ENCODE measurements around the gene NRG2. TPM values are rescaled to one million over a fixed set of nuclear protein-coding genes. Genes with fewer than 3 reads are reported as not detected.

NRG2 gene
- total and polyA plus RNA-seq, 2 of the 4 experiments (the other 2 are of a cell fraction), result 0.18 TPM; not detected in 1

GRCh38 chr5:139842321-139842720, 200.8 kb downstream of the NRG2 start:
- Histone ChIP-seq H2AK5ac (ENCODE audit: low read depth, low read length) (no peak overlapping the region), H2AK9ac (replicated peaks; ENCODE audit: low read depth, low read length, poor library complexity) (no peak overlapping the region), H3K4me1 (ENCODE audit: control insufficient read depth, insufficient read depth, low read length) (no peaks in the 10 kb centered on the region), H3K56ac (ENCODE audit: extremely low read depth, insufficient read depth, low read length) (no peak overlapping the region), H3K4me3 (ENCODE audit: insufficient read depth, low read depth, low read length) (no peak overlapping the region), H2BK15ac (ENCODE audit: low read depth, low read length) (no peak overlapping the region), H3K36me3 (ENCODE audit: control insufficient read depth, insufficient read depth, low read length) (no peaks in the 10 kb centered on the region), H3K27ac (ENCODE audit: insufficient read depth, low read length) (no peak overlapping the region), H3K18ac (ENCODE audit: low read depth, low read length) (no peak overlapping the region), H4K91ac (ENCODE audit: insufficient read depth, low read depth, low read length) (no peak overlapping the region), H3K4ac (ENCODE audit: low read depth, low read length) (no peak overlapping the region), H3K27me3 (ENCODE audit: control insufficient read depth, insufficient read depth, low read length) (peaks cover 38% of the 10 kb centered on the region), H3K9ac (ENCODE audit: low read depth, low read length) (no peak overlapping the region), H4K20me1 (ENCODE audit: insufficient read depth, low read length) (no peaks in the 10 kb centered on the region; the same call in 1 of the 2 replicates), H3K14ac (replicated peaks; ENCODE audit: low read depth, low read length) (no peak overlapping the region), H2AFZ (replicated peaks; ENCODE audit: low read length, poor library complexity) (no peak overlapping the region), H2BK5ac (ENCODE audit: low read depth, low read length, poor library complexity, severe bottlenecking) (no peak overlapping the region), H3K9me1 (ENCODE audit: insufficient read depth, low read length) (no peaks in the 10 kb centered on the region), H2BK120ac (ENCODE audit: low read depth, low read length) (no peak overlapping the region), H3K4me2 (ENCODE audit: low read depth, low read length) (no peak overlapping the region), H3K79me1 (ENCODE audit: low read depth in 1 of 2, low read length in 2 of 2) (no peaks in the 10 kb centered on the region), H4K8ac (ENCODE audit: low read depth in 2 of 2, low read length in 2 of 2) (no peak overlapping the region), H3K23ac (ENCODE audit: low read depth, low read length) (no peak overlapping the region), H4K5ac (ENCODE audit: low read depth, low read length) (no peak overlapping the region), H2BK20ac (ENCODE audit: low read depth, low read length) (no peak overlapping the region), H3K9me3 (ENCODE audit: control insufficient read depth, insufficient read depth, low read length) (no peaks in the 10 kb centered on the region)
- 72% methylated on average over 3 of the region's 7 CpGs; no CpG with 5 or more reads in 1 of the 2 experiments for WGBS, 2 experiments (ENCODE audit: extremely low coverage in 2 of 2, insufficient read length in 1 of 2)
- intact Hi-C loops (cut with micrococcal nuclease) (loop anchor here (5.0 to 10.0 kb wide), 2 partner anchors 35 to 208 kb away; no protein-coding TSS in a partner anchor), dilution Hi-C loops (cut with HindIII; ENCODE audit: low sequenced_read_pairs, unreplicated experiment) (no loop called here), in situ Hi-C loops (cut with MboI; ENCODE audit: low sequenced_read_pairs) (loop anchor here (5.0 kb wide), 1 partner anchor 50 kb away; no protein-coding TSS in a partner anchor)
- TF ChIP-seq FOS (IDR thresholded peaks at IDR 0.05; ENCODE audit: low read depth, low read length) (no peak), MXI1 (IDR thresholded peaks at IDR 0.05; ENCODE audit: borderline replicate concordance, low read depth, low read length) (no peak), MAFK (IDR thresholded peaks at IDR 0.05; ENCODE audit: low read depth, low read length) (no peak), RCOR1 (IDR thresholded peaks at IDR 0.05; ENCODE audit: insufficient replicate concordance, low read length) (no peak), BHLHE40 (IDR thresholded peaks at IDR 0.05; ENCODE audit: low read depth, low read length) (no peak), POLR2A (IDR thresholded peaks at IDR 0.05; ENCODE audit: low read depth, low read length) (no peak)
- TF ChIP-seq, protein P1, sequence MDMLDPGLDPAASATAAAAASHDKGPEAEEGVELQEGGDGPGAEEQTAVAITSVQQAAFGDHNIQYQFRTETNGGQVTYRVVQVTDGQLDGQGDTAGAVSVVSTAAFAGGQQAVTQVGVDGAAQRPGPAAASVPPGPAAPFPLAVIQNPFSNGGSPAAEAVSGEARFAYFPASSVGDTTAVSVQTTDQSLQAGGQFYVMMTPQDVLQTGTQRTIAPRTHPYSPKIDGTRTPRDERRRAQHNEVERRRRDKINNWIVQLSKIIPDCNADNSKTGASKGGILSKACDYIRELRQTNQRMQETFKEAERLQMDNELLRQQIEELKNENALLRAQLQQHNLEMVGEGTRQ (IDR thresholded peaks at IDR 0.05; ENCODE audit: low read depth, low read length), result no peak
- ATAC-seq (ENCODE audit: low read depth) (no peak), DNase-seq (no peak)
- ChIA-PET CTCF (interaction anchor here (0.6 to 1.5 kb wide), 2 partner anchors 55 to 1766 kb away, joined by 4 to 7 read pairs; no protein-coding TSS in a partner anchor), POLR2A (ENCODE audit: unreplicated experiment) (no interaction called here)
- no TSS peak for BruUV-seq (replicated peaks)

All from IMR-90 (cell line).